SK-MEL-5 (cell line): ENCODE results near the gene TSKS. TPM values are rescaled to one million over a fixed set of nuclear protein-coding genes. Genes with fewer than 3 reads are reported as not detected.
"Not testable (repeated sequence)": the region's sequence is repeated elsewhere in the genome, so short reads cannot be mapped to it uniquely, and the experiment has no call there.

ENCODE experiments used
- DNase-seq: peaks from one replicate; pipeline ENCODE4 v3.0.0-alpha.2; 2016; ENCODE audit warnings: low read depth, low spot score
- in situ Hi-C: cut with HindIII; loops from 2 replicates; pipeline ENCODE4 v1.10.0; 2016; ENCODE audit warnings: low sequenced_read_pairs, high pct_unique_total_duplicates, low pct_unique_long_range_greater_than_20kb
- total RNA-seq: library from RNA; depleted of rRNA; stranded (reverse); fragments of >200 nt; shearing (Covaris generic); gene quantifications from 2 replicates; pipeline ENCODE4 v1.2.3, GENCODE V29; 2014

The TSKS gene
- total RNA-seq, 1 experiment from 2014 or later = not detected

DNA sequence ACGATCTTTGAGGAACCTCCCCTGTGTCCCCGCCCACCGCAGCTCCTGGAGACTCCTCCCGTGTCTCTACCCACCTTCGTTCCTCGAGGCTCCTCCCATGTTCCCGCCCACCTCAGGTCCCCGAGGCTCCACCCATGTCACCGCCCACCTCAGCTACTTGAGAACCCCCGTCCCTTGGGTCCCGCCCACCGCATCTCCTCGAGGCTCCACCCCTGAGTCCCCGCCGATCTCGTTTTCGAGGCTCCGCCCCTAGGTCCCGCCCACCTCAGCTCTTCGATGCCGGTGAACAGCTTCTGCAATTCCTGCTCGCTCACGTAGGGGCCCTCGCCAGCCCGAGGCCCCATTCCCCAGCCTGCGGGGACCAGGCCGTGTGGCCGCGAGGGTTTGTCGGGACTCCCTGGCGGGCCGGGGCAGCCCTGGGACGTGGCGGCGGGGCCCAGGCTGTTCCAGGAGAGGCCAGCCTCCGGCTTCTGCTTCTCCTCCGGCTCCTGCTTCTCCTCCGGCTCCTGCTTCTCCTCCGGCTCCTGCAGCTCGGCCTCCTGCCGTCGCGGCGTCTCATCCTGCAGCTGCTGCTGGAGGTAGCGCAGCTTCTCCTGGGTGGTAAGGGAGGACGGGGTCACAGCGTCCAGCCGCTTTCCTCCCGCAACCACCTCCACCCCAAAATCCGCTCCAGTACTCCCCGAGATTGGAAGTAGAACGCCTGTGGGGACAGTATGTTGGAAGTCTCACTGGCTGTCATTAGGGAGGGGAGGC is 16.7 kb downstream of the TSKS start:
- DNase-seq = peak; percentile 40
- in situ Hi-C loops = no loop called here

DNA sequence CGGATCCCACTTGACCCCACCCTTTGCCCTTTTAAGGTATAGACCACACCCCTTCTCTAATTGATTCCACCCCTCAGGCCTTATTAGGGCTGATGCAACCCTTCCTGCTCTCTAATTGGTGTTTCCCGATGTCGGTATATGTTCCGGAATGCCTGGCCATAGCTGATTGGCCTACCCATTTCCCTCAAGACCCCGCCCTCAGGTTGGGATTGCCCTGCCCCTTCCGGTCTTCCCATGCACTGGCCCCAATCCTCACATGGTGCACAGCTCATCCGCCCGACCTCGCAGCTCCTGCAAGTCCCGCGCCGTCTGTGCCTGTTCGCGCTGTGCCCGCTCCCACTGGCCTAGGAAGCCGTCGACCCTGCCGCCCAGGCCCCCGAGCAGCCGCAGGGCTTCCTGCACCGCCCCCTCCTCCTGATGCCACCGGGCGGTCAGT is 18.1 kb downstream of the TSKS start:
- in situ Hi-C loops = no loop called here
- DNase-seq = no peak

DNA sequence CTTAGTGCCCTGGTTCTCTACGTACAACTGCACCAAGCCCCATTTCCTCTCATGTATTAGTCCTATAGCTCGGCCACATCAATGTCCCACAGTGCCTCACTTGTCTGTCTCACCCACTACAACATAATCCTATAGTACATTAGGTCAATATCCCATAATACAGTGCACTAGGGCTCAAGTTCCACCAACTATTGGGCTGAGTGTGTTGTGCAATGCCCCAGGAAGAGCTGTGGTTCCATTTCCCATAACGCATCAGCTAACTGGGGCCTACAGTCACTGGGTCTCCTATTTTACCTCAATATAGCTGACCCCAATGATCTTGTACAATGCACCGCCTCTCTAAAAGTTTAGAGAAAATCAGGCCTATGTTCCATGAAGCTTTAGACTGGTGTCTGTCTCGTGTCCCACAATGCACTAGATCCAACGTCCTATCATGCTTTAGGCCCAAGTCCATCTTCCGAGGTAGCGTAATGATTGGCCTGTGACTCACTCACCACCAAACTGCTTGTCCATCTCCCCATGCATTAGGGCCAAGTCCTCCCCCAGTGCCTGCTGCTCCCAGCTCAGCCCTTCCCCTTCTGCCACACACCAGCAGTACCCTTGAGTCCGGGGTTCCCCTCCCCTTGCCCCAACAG is 21.8 kb downstream of the TSKS start:
- DNase-seq = no peak
- in situ Hi-C loops = no loop called here

DNA sequence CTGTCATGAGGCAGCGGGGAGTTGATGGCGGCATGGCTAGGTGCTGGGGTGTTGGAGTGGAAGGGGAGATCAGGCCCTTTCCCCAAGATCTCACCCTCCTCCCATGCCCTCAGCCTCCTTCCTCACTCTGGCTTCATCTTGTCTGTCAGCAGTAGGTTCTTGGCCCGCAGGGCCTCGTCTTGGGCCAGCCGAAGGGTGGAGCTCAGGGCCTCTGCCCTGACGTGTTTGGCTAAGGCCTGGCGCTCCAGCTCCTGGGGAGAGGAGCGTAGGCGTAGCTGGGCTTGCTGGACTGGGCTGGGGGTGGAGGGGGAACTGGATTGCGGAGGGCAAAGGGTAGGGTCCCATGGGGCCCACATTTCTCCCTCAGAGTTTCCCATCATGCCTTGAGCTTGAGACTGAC is 23.2 kb downstream of the TSKS start:
- in situ Hi-C loops = no loop called here
- no peak for DNase-seq

DNA sequence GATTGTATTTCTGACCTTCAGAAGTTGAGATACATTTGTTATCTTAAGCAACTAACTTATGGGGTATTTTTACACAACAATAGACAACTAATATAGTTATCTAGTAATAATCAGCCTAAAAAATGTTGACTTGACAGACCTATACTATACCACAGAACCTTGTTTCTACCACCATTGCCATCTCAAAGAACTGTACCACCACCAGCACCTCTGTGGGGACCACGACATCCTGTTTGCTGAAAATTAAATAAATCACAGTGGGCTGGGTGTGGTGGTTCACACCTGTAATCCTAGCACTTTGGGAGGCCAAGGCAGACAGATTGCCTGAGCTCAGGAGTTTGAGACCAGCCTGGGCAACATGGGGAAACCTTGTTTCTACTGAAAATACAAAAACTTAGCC is 24.0 kb downstream of the TSKS start:
- DNase-seq = no peak
- in situ Hi-C loops = no loop called here

DNA sequence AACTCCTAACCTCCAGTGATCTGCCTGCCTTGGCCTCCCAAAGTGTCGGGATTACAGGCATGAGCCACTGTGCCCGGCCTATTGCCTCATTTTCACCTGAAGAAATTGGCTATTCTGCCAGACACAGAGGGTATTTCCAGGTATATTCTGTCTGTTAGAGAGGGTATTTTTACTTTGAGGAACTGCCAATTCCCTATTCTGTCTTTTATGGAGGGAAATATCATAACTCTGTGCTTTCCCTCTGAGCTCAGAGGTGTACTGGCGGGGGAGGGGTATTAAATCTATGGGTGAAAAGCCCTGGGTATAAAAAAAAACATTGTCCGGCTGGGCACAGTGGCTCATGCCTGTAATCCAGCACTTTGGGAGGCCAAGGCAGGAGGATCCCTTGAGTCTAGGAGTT is 24.8 kb downstream of the TSKS start:
- in situ Hi-C loops = no loop called here
- DNase-seq = no peak

DNA sequence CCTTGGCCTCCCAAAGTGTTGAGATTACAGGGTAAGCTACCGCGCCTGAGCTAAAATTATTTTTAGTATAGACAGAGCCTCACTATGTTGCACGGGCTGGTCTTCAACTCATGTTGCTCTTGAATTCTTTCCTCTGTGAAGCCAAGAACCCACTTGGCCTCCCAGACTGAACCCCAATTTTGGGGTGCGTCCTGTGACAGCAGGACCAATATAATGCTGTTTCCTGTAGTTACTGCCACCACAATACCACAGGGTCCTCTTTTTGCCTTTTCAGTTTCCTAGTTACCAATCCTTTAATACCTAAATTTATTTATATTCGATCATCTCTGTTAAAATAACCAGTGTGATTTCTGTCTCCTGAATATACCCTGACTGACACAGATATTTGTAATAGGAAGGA is 32.9 kb downstream of the TSKS start:
- DNase-seq = no peak
- in situ Hi-C loops = no loop called here

DNA sequence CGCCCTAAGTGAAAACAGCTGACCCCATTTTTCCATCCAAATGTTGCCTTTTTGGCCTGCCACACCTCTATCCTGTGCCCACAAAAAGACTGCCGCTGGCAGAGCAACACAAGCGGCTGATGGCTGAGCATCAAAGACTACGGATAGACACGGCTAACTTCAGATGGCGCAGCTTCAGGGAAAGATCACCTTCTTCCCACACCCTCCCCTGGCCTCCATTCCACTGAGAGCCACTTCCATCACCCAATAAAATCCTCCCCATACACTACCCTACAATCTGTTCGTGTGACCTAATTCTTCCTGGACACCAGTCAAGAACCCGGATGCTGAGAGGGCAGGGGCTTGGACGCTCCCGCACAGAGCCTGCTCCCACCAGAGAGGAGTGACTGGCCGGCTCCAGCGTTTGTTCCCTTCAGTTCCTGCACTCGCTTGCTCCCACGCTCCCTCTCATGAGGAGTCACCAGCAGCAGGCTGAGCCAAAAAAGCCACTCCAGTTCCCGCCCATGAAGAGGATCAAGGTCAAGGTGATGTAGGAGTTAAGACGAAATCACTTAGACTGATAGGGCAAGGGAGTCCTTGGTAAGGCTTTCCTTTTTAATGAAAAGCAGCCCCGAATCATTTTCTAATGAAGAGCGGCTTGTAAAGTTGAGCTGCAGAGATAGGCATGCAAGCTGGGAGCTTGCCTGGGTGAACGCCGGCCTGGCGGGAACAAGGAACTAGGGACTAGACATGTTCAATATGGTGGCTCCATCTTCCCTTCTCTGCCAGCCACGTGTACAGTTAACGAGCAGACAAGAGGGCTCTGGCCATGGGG is 35.7 kb downstream of the TSKS start:
- in situ Hi-C loops = no loop called here
- DNase-seq = no peak

DNA sequence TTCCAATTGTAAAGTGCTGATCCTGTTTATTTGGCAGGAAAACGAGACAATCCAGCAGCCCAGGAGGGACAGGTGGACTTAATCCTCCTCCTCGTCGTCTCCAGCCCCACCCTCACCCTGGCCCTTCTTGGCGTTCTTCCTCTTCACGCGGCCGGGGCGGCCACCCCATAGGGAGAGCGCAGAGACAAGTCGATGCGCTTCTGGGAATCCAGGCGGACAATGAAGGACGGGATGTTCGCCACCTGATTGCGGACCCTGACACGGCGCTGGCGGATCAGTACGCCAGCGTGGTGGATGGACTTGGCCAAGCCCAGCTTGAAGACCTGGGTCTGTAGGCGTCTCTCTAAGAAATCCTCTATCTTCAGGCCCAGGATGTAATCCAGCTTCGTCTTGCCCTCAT is 43.7 kb downstream of the TSKS start:
- in situ Hi-C loops, DNase-seq: not testable (repeated sequence)

DNA sequence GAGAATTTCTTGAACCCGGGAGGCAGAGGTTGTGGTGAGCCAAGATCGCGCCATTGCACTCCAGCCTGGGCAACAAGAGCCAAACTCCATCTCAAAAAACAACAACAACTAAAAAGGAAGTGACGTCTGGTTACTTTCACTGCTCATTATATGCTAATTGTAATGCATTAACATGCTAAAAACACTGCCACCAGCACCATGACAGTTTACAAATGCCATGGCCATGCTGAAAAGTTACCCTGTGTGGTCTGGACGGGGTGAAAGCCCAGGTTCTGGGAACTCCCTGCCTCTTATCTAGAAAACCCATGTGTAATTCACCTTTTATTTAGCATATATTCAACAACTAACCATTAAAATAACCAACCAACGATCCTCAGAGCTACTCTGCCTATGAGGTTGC is 44.1 kb downstream of the TSKS start:
- in situ Hi-C loops = no loop called here
- no peak for DNase-seq

DNA sequence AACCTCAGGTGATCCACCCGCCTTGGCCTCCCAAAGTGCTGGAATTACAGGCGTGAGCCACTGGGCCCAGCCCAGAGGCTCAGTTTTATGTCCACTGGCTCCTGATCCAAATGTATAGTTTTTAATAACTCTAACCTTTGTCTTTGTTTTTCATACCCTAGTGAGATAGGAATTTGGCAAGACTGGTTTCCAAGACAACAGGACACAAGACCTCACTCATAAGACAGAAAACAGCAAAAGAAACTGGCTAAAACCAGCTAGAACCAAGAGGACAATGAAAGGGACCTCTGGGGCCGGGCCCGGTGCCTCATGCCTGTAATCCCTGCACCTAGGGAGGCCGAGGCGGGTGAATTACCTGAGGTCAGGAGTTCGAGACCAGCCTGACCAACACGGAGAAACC is 44.6 kb downstream of the TSKS start:
- DNase-seq = peak; percentile 16

DNA sequence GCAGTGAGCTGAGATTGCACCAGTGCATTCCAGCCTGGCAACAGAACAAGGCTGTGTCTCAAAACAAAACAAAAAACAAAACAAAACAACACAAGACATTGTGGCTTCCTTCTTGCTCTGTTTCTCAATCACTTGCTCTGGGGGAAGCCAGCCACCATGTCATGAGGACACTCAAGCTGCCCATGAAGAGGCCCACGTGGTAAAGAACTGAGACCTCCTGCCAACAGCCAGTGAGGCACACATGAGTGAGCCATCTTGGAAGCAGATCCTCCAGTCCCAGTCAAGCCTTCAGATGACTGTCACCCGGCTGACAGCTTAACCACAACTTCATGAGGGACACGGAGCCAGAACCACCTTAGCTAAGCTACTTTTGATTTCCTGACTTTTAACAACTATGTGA is 47.0 kb downstream of the TSKS start:
- DNase-seq = peak; percentile 65
- in situ Hi-C loops = no loop called here

More for the DNA sequence above, 44.6 kb downstream of the TSKS start:
- in situ Hi-C loops = no loop called here

DNA sequence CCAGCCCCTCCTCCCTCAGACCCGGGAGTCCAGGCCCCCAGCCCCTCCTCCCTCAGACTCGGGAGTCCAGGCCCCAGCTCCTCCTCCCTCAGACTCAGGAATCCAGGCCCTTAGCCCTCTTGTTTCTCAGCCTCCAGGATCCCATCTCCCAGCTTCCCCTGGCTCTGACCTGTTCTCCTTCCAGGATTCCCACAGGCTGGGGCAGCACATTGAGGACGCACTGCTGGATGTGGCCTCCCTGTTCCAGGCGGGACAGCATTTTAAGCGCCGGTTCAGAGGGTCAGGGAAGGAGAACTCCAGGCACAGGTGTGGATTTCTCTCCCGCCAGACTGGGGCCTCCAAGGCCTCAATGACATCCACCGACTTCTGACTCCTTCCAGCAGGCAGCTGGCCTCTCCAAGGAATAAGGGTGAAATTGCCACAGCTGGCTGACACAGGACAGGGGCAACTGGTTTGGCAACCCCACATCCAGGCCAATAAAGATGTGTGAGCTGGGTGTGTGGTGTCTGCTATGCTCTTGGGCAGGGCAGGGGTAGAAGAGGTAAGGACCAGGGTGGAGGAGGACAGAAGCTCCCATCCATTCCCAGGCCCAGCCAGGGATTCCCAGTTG is 49.8 kb downstream of the TSKS start:
- no peak for DNase-seq
- in situ Hi-C loops = no loop called here

DNA sequence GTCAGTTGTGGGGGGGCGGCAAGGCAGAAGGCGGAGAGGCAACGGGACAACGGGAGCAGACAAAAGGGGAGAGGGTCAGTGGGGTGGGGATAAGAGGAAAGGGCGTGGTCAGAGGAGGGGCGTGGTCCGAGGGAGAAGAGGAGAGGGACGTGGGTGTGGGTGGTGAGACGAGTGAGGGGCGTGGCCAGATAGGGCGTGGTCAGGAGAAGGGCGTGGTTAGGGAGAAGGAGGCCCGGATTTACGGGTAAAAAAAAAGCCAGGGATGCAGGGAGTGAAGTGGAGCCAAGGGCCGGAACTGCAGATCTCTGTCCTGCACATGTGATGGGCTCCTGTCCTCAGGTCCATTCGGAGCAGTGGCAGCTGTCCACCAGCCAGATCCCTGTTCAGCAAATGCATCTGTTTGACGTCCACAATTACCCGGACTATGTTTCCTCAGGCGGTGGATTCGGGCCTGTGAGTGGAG is 50.7 kb downstream of the TSKS start:
- in situ Hi-C loops = no loop called here
- DNase-seq = peak; percentile 89

DNA sequence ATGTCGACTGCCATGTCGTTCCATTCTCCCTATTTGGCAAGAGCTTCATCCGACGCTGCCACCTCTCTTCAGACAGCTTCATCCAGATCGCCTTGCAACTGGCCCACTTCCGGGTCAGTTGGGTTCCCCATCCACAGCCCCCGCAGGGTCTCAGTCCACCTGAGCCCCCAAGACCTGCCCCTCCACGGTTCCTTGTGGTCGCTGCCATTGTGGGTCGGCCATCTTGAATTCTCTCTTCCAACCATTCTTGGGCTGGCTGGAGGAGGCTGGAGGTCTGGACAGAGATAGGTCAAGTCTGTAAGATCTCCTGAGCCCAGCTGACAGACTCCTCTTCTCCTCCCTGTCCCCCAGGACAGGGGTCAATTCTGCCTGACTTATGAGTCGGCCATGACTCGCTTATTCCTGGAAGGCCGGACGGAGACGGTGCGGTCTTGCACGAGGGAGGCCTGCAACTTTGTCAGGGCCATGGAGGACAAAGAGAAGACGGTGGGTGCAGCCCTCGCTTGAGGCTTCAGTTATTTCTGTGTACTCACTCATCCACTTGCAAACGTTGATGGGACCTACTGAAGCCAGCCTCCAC is 52.6 kb downstream of the TSKS start:
- in situ Hi-C loops = no loop called here
- no peak for DNase-seq

DNA sequence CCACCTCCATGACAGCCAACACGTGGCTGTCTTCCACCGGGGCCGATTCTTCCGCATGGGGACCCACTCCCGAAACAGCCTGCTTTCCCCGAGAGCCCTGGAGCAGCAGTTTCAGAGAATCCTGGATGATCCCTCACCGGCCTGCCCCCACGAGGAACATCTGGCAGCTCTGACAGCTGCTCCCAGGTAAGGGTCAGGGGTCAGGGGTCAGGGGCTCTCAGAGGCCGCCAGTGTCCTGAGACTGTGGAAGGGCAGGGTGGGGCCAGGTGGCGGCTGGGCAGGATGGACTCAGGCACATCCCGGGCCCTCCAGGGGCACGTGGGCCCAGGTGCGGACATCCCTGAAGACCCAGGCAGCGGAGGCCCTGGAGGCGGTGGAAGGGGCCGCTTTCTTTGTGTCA is 57.2 kb downstream of the TSKS start:
- in situ Hi-C loops = no loop called here
- DNase-seq = no peak

DNA sequence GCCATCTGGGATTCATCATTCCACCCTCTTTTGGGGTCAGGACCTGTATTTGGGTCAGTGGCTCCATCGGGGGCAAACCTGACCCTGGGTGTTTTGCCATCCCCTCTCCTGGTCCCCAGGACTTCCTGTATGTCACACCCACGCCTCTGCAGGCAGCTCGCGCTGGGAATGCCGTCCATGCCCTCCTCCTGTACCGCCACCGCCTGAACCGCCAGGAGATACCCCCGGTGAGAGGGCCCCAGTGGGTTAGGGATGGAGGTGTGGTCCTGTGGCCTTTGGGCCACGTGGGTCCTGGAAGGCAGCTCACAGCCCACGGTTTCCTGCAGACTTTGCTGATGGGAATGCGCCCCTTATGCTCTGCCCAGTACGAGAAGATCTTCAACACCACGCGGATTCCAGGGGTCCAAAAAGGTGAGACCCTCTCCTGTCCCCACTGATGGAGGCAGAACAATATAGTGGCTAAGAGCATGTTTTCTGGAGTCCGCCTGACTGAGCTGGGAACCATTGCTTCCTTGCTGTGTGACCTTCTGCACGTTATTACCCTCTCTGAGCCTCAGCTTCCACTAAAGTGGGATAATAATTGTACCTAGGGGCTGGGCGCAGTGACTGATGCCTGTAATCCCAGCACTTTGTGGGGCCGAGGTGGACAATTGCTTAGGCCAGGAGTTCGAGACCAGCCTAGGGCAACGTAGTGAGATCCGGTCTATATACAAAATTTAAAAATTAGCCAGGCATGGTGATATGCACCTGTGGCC is 58.0 kb downstream of the TSKS start:
- DNase-seq = no peak
- in situ Hi-C loops = no loop called here
